GM23338 (cell line): ENCODE measurements around the gene PCDHGC4. TPM values are rescaled to one million over a fixed set of nuclear protein-coding genes. Genes with fewer than 3 reads are reported as not detected.

Source experiments
- ATAC-seq: fragments of 200-7000 bp; cut with Tn5 transposase; 3 replicates; pipeline ENCODE4 v1.9.1; 2020
- DNase-seq: peaks from one replicate; pipeline ENCODE4 v3.0.0-alpha.2; 2015; ENCODE audit warnings: low spot score
- H2AFZ ChIP-seq: fragments of 200-600 bp; sonication (generic); 2 replicates; pipeline ENCODE4 v1.8.0; 2016; ENCODE audit warnings: antibody characterized with exemption, mild to moderate bottlenecking, moderate library complexity
- H3F3A ChIP-seq: fragments of 200-600 bp; sonication (generic); replicated peaks from 2 replicates; pipeline ENCODE4 v1.8.0; 2017; ENCODE audit warnings: antibody characterized with exemption, mixed run types, low read depth
- H3K27ac ChIP-seq: fragments of 200-600 bp; sonication (generic); 2 replicates; pipeline ENCODE4 v1.6.1; 2016; ENCODE audit warnings: low read depth
- H3K27me3 ChIP-seq: fragments of 200-600 bp; sonication (generic); 2 replicates; pipeline ENCODE4 v1.8.0; 2016; ENCODE audit warnings: mild to moderate bottlenecking, mixed run types, moderate library complexity; ENCODE audit not compliant: insufficient read depth
- H3K36me3 ChIP-seq: fragments of 200-600 bp; sonication (generic); 2 replicates; pipeline ENCODE4 v1.8.0; 2016; ENCODE audit warnings: mild to moderate bottlenecking; ENCODE audit not compliant: insufficient read depth
- H3K4me1 ChIP-seq: fragments of 200-600 bp; sonication (generic); 2 replicates; pipeline ENCODE4 v1.8.0; 2016; ENCODE audit warnings: mild to moderate bottlenecking, moderate library complexity; ENCODE audit not compliant: insufficient read depth
- H3K4me2 ChIP-seq: fragments of 200-600 bp; sonication (generic); 2 replicates; pipeline ENCODE4 v1.7.1; 2017; ENCODE audit warnings: mixed run types
- H3K4me3 ChIP-seq: fragments of 200-600 bp; sonication (generic); 2 replicates; pipeline ENCODE4 v1.6.1; 2016; ENCODE audit warnings: mixed run types
- H3K79me2 ChIP-seq: fragments of 200-600 bp; sonication (generic); replicated peaks from 2 replicates; pipeline ENCODE4 v1.8.0; 2017; ENCODE audit warnings: mild to moderate bottlenecking; ENCODE audit not compliant: insufficient read depth
- H3K9me2 ChIP-seq: fragments of 200-600 bp; sonication (generic); 2 replicates; pipeline ENCODE4 v1.8.0; 2017; ENCODE audit not compliant: insufficient read depth
- H4K20me1 ChIP-seq: fragments of 200-600 bp; sonication (generic); replicated peaks from 2 replicates; pipeline ENCODE4 v1.8.0; 2017; ENCODE audit warnings: mild to moderate bottlenecking; ENCODE audit not compliant: insufficient read depth
- H3K27ac Mint-ChIP-seq: 2 replicates; pipeline ENCODE4 v1.8.0; 2020; ENCODE audit warnings: inconsistent platforms, mild to moderate bottlenecking, moderate library complexity, mixed read lengths
- H3K27me3 Mint-ChIP-seq: 3 replicates; pipeline ENCODE4 v1.8.0; 2022; ENCODE audit warnings: low read depth, mild to moderate bottlenecking, moderate library complexity, mixed read lengths, inconsistent platforms; ENCODE audit not compliant: insufficient read depth, poor library complexity
- H3K36me3 Mint-ChIP-seq: 3 replicates; pipeline ENCODE4 v1.8.0; 2021; ENCODE audit warnings: low read depth, mild to moderate bottlenecking, inconsistent platforms, moderate library complexity, mixed read lengths
- H3K4me1 Mint-ChIP-seq: 3 replicates; pipeline ENCODE4 v1.8.0; 2020; ENCODE audit warnings: mild to moderate bottlenecking, inconsistent platforms, mixed read lengths
- H3K4me3 Mint-ChIP-seq: 3 replicates; pipeline ENCODE4 v1.8.0; 2021; ENCODE audit warnings: moderate library complexity, mild to moderate bottlenecking, inconsistent platforms, mixed read lengths
- H3K9me3 Mint-ChIP-seq: 3 replicates; pipeline ENCODE4 v1.8.0; 2020; ENCODE audit warnings: moderate library complexity, mild to moderate bottlenecking, inconsistent platforms, mixed read lengths
- CREB1 ChIP-seq: fragments of 250-450 bp; sonication (Bioruptor Pico); IDR thresholded peaks from 2 replicates; pipeline ENCODE4 v1.5.0; 2020; ENCODE audit warnings: low read depth, mild to moderate bottlenecking, moderate library complexity
- EZH2 ChIP-seq: fragments of 200-600 bp; sonication (generic); IDR thresholded peaks from one replicate; pipeline ENCODE4 v1.8.0; 2017; ENCODE audit warnings: antibody characterized with exemption, mild to moderate bottlenecking, low read depth; ENCODE audit not compliant: unreplicated experiment
- EZH2phosphoT487 ChIP-seq: fragments of 200-600 bp; sonication (generic); IDR thresholded peaks from one replicate; pipeline ENCODE4 v1.8.1; 2018; ENCODE audit warnings: antibody characterized with exemption; ENCODE audit not compliant: unreplicated experiment
- POLR2AphosphoS5 ChIP-seq: IDR thresholded peaks from 2 replicates; pipeline ENCODE4 v1.6.1; 2016; ENCODE audit warnings: antibody characterized with exemption, low read depth
- STAT1 ChIP-seq: IDR thresholded peaks from one replicate; pipeline ENCODE4 v1.6.1; 2016; ENCODE audit warnings: antibody characterized with exemption; ENCODE audit not compliant: unreplicated experiment
- ZNF331 ChIP-seq: fragments of 250-450 bp; sonication (Bioruptor Pico); IDR thresholded peaks from 2 replicates; pipeline ENCODE4 v1.5.0; 2020; ENCODE audit warnings: low read depth, mild to moderate bottlenecking, moderate library complexity
- polyA plus RNA-seq: library from polyadenylated mRNA; unstranded; fragments of >200 nt; fragmentation: Nextera tagmentation; extraction: Ambion mirVana; gene quantifications from 2 replicates; pipeline ENCODE4 v1.2.1, GENCODE V29; 2016
- total RNA-seq: library from RNA; depleted of rRNA; stranded (reverse); fragments of >200 nt; shearing (Covaris generic); gene quantifications from 2 replicates; pipeline ENCODE4 v1.2.3, GENCODE V29; 2014
- TF ChIP-seq, protein P1 (sequence below): fragments of 250-450 bp; sonication (Bioruptor Pico); IDR thresholded peaks from 2 replicates; pipeline ENCODE4 v1.5.0; 2020; ENCODE audit warnings: mild to moderate bottlenecking, moderate library complexity
- TF ChIP-seq, protein P2 (sequence below): IDR thresholded peaks from one replicate; pipeline ENCODE4 v1.6.1; 2018; ENCODE audit warnings: antibody characterized with exemption; ENCODE audit not compliant: unreplicated experiment
- TF ChIP-seq, protein P3 (sequence below): IDR thresholded peaks from 2 replicates; pipeline ENCODE4 v1.6.1; 2016; ENCODE audit warnings: antibody characterized with exemption
- TF ChIP-seq, protein P4 (sequence below), 2 experiments: fragments of 200-600 bp in 1 of 2; sonication (generic) in 1 of 2; conservative IDR thresholded peaks; 2 replicates each; pipeline versions ENCODE4 v1.5.1 to v1.6.1; 2016 to 2017; ENCODE audit warnings: antibody characterized with exemption in 2 of 2, low read depth in 2 of 2, mild to moderate bottlenecking in 2 of 2, moderate library complexity in 1 of 2

PCDHGC4 gene
- total and polyA plus RNA-seq, 2 experiments from 2014 or later: 0.31 to 3.0 TPM

DNA sequence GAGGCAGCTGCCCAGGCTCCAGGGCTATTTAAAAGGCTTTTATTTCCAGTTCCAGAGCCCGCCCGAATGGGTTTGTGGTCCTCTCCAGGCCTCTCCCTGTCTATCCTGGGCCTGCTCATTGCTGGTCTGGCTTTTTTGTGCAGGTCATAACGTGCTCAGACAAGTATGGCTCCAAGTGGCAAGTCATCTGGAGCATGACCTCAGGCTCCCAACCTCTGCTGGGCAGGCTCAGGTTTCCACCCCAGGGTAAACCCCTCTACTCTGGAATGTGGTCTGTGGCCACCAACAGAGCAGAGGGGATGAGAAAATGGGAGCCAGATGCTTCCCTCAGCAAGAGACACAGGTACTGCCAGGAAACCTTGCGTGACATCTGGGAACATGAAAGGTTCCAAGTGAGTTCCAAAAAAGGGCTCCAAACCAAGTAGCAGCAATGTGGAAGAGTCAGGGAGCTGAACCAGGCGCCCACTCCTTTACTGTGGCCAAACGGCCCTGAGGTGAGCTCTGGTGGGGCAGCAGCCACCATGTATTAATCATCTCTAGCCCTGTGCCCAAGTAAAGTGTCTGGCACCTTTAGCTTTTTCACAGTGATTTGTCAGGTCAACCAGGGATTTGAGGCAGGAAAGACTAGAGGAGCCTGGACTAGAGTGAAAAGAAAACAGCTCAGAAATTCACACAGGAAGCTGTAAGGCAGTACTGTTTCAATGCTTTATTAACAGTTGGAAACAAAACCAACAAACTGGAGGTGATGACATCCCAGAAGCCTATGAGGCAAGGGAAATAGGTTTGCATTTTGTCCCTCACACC lies 29.7 kb downstream of the PCDHGC4 start (continued):
- TF ChIP-seq EZH2phosphoT487 (no peak), POLR2AphosphoS5 (no peak; the same call in 1 of the 2 replicates), STAT1 (no peak), CREB1 (no peak)
- TF ChIP-seq, protein P1, sequence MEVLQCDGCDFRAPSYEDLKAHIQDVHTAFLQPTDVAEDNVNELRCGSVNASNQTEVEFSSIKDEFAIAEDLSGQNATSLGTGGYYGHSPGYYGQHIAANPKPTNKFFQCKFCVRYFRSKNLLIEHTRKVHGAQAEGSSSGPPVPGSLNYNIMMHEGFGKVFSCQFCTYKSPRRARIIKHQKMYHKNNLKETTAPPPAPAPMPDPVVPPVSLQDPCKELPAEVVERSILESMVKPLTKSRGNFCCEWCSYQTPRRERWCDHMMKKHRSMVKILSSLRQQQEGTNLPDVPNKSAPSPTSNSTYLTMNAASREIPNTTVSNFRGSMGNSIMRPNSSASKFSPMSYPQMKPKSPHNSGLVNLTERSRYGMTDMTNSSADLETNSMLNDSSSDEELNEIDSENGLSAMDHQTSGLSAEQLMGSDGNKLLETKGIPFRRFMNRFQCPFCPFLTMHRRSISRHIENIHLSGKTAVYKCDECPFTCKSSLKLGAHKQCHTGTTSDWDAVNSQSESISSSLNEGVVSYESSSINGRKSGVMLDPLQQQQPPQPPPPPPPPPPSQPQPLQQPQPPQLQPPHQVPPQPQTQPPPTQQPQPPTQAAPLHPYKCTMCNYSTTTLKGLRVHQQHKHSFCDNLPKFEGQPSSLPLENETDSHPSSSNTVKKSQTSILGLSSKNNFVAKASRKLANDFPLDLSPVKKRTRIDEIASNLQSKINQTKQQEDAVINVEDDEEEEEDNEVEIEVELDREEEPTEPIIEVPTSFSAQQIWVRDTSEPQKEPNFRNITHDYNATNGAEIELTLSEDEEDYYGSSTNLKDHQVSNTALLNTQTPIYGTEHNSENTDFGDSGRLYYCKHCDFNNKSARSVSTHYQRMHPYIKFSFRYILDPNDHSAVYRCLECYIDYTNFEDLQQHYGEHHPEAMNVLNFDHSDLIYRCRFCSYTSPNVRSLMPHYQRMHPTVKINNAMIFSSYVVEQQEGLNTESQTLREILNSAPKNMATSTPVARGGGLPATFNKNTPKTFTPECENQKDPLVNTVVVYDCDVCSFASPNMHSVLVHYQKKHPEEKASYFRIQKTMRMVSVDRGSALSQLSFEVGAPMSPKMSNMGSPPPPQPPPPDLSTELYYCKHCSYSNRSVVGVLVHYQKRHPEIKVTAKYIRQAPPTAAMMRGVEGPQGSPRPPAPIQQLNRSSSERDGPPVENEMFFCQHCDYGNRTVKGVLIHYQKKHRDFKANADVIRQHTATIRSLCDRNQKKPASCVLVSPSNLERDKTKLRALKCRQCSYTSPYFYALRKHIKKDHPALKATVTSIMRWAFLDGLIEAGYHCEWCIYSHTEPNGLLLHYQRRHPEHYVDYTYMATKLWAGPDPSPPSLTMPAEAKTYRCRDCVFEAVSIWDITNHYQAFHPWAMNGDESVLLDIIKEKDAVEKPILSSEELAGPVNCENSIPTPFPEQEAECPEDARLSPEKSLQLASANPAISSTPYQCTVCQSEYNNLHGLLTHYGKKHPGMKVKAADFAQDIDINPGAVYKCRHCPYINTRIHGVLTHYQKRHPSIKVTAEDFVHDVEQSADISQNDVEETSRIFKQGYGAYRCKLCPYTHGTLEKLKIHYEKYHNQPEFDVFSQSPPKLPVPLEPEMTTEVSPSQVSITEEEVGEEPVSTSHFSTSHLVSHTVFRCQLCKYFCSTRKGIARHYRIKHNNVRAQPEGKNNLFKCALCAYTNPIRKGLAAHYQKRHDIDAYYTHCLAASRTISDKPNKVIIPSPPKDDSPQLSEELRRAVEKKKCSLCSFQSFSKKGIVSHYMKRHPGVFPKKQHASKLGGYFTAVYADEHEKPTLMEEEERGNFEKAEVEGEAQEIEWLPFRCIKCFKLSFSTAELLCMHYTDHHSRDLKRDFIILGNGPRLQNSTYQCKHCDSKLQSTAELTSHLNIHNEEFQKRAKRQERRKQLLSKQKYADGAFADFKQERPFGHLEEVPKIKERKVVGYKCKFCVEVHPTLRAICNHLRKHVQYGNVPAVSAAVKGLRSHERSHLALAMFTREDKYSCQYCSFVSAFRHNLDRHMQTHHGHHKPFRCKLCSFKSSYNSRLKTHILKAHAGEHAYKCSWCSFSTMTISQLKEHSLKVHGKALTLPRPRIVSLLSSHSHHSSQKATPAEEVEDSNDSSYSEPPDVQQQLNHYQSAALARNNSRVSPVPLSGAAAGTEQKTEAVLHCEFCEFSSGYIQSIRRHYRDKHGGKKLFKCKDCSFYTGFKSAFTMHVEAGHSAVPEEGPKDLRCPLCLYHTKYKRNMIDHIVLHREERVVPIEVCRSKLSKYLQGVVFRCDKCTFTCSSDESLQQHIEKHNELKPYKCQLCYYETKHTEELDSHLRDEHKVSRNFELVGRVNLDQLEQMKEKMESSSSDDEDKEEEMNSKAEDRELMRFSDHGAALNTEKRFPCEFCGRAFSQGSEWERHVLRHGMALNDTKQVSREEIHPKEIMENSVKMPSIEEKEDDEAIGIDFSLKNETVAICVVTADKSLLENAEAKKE: no peak; the same call in 1 of the 2 replicates

DNA sequence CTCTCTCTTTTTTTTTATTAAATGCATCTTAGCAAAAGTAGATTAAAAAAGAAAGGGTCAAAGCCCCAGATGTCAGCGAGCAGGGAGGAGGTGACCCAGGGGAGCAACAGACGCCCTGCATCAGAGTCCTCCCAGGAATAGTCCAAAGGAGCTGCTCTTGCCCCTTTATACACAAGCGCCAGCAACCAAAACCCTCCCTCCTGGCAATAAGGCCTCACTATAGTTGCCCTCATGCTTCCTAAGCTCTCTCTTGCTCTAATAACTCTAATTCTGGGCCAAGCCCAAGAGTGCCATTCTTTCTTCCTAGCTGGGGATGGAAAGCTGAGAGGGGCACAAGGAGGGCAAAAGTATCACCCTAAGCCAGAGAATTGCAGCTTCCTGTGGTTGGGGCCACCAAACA lies 30.3 kb downstream of the PCDHGC4 start:
- peaks cover 26% of the 10 kb centered on the region for H3K4me1 Mint-ChIP-seq
- Histone ChIP-seq H3K4me2 (peak overlapping the region; percentile 100), H3K4me1 (peaks cover 9% of the 10 kb centered on the region), H3F3A (0 out of 2 replicates have a peak, but pooled peaks cover 4% of the 10 kb centered on the region), H3K27ac (peak overlapping the region; percentile 93), H3K4me3 (no peak overlapping the region), H3K27me3 (0 out of 2 replicates have a peak, but pooled peaks cover 4% of the 10 kb centered on the region), H3K36me3 (peaks cover 10% of the 10 kb centered on the region; the same call in 1 of the 2 replicates), H3K9me2 (no peaks in the 10 kb centered on the region), H2AFZ (no peak overlapping the region), H3K79me2 (no peaks in the 10 kb centered on the region), H4K20me1 (no peaks in the 10 kb centered on the region)
- no peak for DNase-seq
- peaks cover 21% of the 10 kb centered on the region for H3K27me3 Mint-ChIP-seq
- H3K36me3 Mint-ChIP-seq: peaks cover 54% of the 10 kb centered on the region
- no peak for ATAC-seq
- H3K4me3 Mint-ChIP-seq: peak overlapping the region; percentile 15; the same call in 1 of the 3 replicates
- H3K9me3 Mint-ChIP-seq: no peaks in the 10 kb centered on the region; the same call in 2 of the 3 replicates
- peak overlapping the region; percentile 64; the same call in 1 of the 2 replicates for H3K27ac Mint-ChIP-seq
- TF ChIP-seq POLR2AphosphoS5: no peak
- TF ChIP-seq EZH2phosphoT487: no peak
- TF ChIP-seq, protein P2, sequence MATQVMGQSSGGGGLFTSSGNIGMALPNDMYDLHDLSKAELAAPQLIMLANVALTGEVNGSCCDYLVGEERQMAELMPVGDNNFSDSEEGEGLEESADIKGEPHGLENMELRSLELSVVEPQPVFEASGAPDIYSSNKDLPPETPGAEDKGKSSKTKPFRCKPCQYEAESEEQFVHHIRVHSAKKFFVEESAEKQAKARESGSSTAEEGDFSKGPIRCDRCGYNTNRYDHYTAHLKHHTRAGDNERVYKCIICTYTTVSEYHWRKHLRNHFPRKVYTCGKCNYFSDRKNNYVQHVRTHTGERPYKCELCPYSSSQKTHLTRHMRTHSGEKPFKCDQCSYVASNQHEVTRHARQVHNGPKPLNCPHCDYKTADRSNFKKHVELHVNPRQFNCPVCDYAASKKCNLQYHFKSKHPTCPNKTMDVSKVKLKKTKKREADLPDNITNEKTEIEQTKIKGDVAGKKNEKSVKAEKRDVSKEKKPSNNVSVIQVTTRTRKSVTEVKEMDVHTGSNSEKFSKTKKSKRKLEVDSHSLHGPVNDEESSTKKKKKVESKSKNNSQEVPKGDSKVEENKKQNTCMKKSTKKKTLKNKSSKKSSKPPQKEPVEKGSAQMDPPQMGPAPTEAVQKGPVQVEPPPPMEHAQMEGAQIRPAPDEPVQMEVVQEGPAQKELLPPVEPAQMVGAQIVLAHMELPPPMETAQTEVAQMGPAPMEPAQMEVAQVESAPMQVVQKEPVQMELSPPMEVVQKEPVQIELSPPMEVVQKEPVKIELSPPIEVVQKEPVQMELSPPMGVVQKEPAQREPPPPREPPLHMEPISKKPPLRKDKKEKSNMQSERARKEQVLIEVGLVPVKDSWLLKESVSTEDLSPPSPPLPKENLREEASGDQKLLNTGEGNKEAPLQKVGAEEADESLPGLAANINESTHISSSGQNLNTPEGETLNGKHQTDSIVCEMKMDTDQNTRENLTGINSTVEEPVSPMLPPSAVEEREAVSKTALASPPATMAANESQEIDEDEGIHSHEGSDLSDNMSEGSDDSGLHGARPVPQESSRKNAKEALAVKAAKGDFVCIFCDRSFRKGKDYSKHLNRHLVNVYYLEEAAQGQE: no peak
- TF ChIP-seq EZH2: no peak
- no peak for TF ChIP-seq CREB1
- TF ChIP-seq, protein P3, sequence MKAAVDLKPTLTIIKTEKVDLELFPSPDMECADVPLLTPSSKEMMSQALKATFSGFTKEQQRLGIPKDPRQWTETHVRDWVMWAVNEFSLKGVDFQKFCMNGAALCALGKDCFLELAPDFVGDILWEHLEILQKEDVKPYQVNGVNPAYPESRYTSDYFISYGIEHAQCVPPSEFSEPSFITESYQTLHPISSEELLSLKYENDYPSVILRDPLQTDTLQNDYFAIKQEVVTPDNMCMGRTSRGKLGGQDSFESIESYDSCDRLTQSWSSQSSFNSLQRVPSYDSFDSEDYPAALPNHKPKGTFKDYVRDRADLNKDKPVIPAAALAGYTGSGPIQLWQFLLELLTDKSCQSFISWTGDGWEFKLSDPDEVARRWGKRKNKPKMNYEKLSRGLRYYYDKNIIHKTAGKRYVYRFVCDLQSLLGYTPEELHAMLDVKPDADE: no peak
- no peak for TF ChIP-seq ZNF331 (CRISPR knock-in tag)
- TF ChIP-seq, protein P4, sequence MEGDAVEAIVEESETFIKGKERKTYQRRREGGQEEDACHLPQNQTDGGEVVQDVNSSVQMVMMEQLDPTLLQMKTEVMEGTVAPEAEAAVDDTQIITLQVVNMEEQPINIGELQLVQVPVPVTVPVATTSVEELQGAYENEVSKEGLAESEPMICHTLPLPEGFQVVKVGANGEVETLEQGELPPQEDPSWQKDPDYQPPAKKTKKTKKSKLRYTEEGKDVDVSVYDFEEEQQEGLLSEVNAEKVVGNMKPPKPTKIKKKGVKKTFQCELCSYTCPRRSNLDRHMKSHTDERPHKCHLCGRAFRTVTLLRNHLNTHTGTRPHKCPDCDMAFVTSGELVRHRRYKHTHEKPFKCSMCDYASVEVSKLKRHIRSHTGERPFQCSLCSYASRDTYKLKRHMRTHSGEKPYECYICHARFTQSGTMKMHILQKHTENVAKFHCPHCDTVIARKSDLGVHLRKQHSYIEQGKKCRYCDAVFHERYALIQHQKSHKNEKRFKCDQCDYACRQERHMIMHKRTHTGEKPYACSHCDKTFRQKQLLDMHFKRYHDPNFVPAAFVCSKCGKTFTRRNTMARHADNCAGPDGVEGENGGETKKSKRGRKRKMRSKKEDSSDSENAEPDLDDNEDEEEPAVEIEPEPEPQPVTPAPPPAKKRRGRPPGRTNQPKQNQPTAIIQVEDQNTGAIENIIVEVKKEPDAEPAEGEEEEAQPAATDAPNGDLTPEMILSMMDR (conservative IDR thresholded peaks at IDR 0.05; ENCODE audit: low read depth in 2 of 2): no peak
